Hematopoietic multipotent progenitor cell treated with erythropoietin and hydrocortisone succinate and interleukin-3 and kit ligand, for 15 days (in vitro differentiated cells): ENCODE data around the gene PDSS2.

Source experiments
- DNase-seq: peaks from one replicate; pipeline ENCODE4 v3.0.0-alpha.2; 2015; ENCODE audit warnings: low spot score

PDSS2 gene

DNA sequence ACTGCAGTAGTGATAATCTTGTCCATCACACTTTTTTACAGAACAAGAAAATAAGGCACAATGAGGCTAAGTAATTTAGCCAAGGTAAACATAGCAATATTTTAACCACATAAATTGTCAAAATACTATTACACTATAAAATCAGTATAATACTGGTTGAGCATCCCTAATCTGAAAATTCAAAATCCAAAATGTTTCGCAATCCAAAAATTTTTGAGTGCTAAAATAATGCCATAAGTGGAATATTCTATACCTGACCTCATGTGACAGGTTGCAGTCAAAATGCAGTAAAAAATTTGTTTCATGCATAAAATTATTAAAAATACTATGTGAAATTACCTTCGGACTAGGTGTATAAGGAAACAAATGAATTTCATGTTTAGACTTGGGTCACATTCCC is 101.5 kb downstream of the PDSS2 start:
- no peak for DNase-seq

DNA sequence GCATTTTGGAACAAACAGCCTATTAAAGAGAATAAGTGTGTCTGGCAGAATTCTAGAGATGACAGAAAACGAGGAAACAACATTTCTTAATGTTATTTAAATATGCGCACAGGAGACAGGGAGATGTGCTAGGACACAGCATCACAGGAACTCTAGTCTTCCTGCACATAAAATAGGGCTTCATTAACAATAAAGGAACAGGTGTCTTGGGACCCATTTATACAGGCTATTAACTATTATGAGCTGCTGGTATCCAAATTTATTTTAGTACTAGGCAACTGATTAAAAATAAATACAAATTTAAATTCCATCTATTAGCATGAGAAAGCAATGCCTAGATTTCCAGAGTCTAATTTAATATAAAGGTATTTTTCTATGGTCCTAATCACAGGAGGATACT is 102.3 kb downstream of the PDSS2 start:
- no peak for DNase-seq

DNA sequence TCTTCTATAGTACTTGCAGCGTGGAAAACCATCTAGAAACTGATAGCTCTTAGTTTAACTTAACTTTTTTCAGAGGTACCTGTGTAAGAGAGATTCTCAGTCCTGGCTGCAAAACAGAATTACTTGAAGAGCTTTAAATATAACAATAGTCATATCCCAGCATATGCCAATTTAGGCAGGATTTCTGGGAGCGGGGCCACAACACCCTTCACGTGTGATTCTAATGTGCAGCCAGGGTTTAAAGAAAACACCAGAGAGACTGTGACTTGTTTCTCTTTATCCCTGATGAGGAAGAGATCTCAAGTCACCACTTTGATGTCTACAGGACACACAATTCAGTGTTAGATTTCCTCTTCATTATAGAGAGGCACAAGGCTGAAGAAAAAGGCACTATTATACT is 103.7 kb downstream of the PDSS2 start:
- no peak for DNase-seq

GRCh38 chr6:107354451-107354850 is 104.9 kb downstream of the PDSS2 start:
- no peak for DNase-seq

DNA sequence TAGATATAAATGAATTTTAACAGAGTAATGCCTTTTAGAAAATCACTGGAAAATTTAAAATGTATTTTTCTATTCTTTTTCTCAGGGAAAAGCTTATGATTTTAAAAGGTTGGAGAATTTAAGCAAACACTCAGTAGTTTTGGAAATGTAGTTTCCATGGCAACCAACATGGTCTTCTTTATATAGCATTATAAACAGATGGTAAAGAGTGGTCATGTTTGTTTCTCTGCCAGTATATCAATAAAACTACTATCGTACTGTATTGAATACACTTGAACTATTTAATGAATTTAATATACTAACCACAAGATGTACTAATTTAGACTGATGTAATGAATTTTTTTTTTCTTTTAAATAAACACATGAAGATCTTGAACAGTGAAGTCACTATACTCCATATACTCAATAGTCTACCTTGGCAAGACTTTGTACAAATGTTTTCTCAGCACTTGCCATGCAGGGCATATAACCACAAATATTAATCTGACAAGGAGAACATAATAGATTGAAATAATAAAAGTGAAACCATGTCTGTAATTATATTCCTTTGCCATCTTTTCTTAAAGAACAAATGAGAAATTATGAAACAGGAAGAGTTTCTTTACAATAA is 105.5 kb downstream of the PDSS2 start:
- DNase-seq, result no peak

DNA sequence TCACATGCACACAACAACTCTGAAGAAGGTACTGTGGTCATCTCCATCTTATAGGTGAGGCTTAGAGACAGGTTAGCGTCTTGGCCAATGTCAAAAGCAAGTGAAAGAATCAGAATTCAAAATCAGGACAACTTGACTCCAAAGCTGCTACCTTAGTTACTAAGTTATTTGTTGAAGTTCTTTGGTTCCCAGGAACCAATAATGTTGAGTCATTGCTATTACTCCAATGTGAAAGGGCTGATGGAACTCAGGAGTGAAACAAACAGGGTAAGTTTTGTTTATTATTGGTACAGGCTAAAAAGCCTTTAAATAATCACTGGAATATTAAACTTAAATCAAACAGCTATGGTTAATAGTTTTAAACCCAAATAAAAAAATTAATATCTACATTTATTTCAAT is 111.1 kb downstream of the PDSS2 start:
- DNase-seq, result no peak

- DNase-seq, result no peak
Measured at GRCh38 chr6:107345393-107345792, 114.0 kb downstream of the PDSS2 start.

GRCh38 chr6:107344981-107345380 is 114.4 kb downstream of the PDSS2 start:
- DNase-seq, result no peak

DNA sequence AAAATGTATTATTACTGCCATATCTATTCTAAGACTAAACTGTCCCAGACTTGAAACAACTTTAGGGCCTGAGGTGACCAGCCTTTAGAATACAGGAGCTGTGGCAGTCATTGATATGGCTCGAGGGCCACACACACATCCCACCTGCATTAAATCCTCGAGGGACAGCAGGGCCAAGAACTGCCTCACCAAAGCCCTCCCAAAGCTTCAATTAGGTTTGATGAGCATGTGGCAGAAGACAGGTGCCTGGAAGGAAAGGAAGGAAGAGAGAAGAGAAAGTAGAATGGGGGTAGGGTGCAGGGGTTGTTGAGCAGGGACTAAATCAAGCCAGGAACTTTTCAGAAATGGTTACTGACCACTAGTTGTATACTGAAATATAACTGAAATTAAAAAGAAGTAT is 115.0 kb downstream of the PDSS2 start:
- no peak for DNase-seq

DNA sequence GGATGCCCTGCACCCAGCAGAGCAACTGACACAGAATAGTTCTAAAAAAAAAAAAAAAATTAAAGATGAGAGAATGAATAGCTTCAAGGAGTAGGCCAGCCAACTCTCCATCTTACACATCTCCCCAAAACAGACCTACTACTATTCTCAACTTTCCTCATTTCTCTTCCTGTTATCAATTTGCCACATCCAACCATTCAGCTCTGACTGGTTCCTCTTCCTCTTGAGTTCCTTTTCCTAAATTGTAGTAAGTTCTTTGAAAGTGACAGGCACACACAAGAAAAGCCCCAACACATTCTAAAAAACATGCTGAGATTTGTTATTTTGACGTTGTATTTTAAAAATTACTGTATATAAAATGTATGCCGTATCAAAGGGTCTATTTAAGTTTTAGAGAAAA is 117.2 kb downstream of the PDSS2 start:
- DNase-seq, result no peak

DNA sequence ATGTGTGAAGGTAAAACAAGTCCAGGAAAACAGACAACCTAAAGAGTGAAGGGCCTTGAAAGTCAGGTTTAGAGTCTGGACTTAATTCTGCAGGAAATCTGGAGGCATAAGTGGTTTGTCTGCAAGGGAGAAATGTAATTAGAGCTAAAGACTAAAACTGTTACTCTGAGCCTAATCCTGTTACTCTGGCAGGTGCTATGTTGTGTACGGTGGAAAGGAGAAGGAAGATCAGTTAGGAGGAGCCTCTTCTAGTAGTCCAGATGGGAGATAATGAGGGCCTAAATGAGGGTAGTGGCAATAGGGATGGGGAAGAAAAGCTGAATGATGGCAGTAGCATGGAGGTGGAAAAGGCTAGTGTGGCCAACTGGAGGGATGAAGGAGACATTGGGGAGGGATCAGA is 118.5 kb downstream of the PDSS2 start:
- no peak for DNase-seq

- DNase-seq, result no peak
Measured at GRCh38 chr6:107337191-107337741, 122.1 kb downstream of the PDSS2 start.

GRCh38 chr6:107334026-107334425 is 125.3 kb downstream of the PDSS2 start:
- DNase-seq, result no peak

DNA sequence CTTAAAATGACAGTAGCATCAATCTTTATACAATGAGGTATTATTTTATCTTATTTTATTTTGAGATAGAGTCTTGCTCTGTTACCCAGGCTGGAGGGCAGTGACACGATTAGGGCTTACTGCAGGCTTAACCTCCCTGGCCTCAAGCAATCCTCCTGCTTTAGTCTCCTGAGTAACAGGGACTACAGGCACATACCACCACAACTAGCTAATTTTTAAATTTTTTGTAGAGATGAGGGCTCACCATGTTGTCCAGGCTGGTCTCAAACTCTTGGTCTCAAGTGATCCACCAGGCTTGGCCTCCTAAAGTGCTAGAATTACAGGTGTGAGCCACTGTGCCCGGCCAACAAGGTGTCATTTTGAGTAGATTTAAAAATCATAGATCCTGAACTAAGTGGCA is 125.9 kb downstream of the PDSS2 start:
- DNase-seq, result no peak

DNA sequence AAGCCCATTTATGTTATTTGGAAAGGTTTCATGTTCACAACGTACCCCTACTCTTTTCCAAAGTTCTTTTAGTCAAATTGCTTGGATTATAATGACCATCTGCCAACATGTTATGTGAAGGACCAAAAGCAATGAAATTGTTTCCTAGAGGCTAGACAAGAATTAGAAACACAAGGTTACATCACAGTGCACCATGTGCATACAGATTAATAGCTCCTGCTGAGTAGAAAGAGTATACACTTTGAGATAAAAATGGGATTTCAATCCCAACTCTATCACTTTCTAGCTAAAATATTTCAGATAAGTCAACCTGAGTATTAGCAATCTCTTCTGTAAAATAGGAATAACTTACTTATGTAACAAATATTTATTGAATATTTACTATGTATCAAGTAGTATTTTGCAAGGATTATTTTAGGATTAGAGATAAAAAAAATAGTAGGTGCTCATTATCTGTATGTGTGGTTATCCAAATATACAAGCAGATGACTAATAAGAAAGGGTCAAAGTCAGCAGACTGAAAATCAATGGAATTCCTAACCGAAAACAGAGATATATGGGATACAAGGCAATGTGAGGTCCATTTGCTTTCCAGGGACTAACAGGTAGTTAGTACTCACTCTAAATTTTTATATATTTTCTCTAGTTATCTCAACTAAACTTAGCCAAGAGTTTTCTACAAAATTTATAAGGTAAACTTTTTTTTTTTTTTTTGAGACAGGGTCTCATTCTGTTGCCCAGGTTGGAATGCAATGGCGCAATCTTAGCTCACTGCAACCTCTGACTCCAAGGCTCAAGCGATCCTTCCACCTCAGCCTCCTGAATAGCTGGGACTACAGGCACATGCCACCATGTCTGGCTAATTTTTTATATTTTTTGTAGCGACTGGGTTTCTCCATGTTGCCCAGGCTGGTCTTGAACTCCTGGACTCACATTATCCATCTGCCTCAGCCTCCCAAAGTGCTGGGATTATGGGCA is 127.7 kb downstream of the PDSS2 start:
- DNase-seq, result no peak

DNA sequence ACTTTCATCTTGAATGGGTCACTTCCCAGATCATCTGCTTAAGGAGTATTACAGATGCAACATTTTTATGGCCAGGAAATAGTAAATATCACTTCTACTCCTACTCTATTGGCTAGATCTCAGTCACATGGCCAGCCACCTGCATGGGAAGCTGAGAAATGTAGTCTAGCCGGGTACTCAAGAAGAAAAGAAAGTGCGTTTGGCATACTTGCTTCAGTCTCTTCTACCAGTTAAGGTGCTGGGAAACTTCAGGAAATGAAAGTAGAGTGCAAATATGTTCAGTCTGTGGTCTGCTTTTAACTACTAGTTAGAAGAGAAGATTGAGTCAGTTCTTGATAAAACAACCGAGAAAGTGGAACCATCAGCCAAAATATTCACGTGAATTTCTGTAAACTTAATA is 129.2 kb downstream of the PDSS2 start:
- DNase-seq, result no peak

GRCh38 chr6:107329063-107329860 is 130.1 kb downstream of the PDSS2 start:
- DNase-seq, result no peak

GRCh38 chr6:107328081-107328480 is 131.3 kb downstream of the PDSS2 start:
- DNase-seq, result no peak

DNA sequence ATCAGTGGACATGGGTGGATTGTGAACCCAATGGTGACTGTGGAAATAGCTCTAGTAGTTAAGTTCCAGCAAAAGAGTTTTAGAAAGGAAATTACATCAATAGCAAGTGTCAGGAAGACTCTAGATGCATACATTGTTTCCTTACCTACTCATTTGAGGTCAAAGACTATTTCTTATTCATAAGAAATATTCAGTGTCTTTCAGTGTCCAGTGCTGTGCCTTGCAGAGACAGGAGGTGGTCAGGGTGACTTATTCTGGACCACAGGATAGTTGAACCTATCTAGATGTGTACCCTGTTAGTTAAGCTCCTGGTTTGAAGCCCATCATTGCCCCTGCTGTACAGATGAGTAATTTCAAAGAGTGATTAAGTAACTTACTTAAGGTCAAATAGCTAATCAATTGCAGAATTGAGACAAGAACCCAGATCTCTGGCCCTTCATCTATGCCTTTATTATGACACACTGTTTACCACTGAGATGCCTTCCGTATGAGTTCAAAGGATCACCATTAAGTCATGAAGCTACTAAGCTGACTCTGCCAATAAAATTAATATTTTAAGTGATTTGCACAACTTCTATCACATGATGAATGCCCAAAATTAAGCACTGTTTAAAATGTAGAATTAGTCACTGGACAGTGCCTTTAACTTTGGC is 136.1 kb downstream of the PDSS2 start:
- DNase-seq, result no peak

DNA sequence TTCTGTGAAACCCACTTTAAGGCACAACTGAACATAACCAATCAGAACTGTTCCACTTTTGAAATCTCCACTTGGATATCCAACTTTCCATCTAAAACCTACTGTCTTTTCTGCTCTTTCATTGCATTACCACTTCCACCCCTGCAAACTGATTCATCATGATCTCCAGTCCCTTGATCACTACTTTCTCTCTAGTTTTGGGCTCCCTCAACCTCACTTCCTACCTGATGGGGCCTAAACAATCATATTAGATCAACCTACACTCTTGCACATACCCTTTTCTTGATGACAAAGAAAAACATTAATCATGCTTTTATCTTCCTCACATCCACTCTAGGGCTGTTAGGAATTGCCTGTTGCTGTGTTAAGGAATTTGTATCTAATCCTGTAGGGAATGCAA is 137.6 kb downstream of the PDSS2 start:
- DNase-seq, result no peak

DNA sequence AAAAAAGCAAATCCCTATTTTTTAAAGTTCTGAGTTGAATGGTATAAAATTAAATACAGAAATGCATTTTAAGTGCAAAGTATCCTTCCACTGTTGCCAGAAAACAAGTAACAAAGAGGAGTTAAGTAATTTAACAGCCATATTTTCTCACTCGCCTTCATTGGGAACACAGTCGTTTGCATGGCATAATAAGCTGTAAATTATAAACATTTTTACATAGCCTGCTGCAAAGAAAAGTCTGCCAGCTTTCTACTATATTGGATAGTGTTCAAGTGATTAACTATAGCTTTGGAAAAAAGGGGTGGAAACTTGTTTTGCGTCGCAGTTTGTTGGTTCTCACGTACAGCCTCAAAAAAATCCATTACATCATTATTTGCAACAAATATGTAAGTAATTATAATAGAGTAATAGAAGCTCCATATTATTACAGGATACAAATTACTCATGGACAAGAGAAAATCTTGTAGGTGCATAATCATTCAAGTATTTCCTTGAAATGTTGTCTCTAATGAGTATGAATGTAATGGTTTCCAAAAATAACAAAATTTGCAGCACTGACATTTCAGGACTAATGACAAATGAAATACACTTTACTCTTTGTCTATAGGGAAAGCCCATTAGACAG is 139.3 kb downstream of the PDSS2 start:
- no peak for DNase-seq
